GM18520 (cell line): ENCODE data around the gene CGB2.
"Not testable (repeated sequence)": the region's sequence is repeated elsewhere in the genome, so short reads cannot be mapped to it uniquely, and the experiment has no call there.

Experiments
- ATAC-seq: cut with Tn5 transposase; IDR thresholded peaks from one replicate; pipeline ENCODE4 v1.9.1; 2021; ENCODE audit not compliant: unreplicated experiment

Gene CGB2

DNA sequence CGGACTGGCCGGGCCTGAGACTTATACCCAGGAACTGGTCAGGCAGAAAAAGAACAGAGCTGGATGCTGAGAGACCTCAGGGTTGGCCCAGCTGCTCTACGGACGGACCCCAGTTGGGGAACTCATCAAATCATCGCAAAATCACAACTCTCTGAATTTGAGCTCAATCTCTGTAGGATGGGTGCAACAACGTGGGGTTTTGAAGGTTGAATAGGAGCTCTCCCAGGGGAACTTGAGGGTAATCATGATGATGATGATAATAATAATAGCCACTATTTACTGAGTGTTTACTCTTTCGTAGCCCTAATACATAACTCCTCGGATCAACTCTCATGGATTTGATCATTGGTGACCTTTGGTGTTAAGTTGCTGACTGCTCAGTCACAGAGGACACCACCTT is 1.4 kb upstream of the CGB2 start:
- ATAC-seq, result not testable (repeated sequence)

DNA sequence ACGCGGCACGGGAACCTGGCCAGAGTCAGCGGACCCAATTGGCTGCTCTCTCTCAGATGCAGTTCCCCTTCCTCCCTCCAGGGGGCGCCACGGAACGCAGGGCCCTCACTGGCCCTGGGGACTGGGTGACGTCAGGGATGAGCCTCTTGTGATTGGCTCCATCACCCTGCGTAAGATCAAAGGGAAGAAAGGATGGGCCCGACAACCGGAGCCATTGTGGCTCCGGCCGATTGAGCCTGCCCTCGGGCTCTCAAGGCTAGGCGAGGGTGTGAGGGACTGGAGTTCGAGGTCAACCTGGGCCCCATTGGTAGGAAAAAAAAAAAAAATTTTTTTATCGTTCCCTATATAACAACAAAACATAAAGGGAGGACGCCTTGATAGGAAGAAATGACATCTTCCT is 5.1 kb downstream of the CGB2 start, which contains the start of gene CGB1:
Gene CGB1, minus strand, starts transcription at position 81 of the 400 bp plus-strand sequence. CDS start 184 bp downstream, outside the sequence.
- ATAC-seq, result not testable (repeated sequence)

DNA sequence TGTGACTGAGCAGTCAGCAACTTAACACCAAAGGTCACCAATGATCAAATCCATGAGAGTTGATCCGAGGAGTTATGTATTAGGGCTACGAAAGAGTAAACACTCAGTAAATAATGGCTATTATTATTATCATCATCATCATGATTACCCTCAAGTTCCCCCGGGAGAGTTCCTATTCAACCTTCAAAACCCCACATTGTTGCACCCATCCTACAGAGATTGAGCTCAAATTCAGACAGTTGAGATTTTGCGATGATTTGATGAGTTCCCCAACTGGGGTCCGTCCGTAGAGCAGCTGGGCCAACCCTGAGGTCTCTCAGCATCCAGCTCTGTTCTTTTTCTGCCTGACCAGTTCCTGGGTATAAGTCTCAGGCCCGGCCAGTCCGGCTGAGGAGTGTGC is 6.4 kb downstream of the CGB2 start:
- ATAC-seq, result not testable (repeated sequence)

DNA sequence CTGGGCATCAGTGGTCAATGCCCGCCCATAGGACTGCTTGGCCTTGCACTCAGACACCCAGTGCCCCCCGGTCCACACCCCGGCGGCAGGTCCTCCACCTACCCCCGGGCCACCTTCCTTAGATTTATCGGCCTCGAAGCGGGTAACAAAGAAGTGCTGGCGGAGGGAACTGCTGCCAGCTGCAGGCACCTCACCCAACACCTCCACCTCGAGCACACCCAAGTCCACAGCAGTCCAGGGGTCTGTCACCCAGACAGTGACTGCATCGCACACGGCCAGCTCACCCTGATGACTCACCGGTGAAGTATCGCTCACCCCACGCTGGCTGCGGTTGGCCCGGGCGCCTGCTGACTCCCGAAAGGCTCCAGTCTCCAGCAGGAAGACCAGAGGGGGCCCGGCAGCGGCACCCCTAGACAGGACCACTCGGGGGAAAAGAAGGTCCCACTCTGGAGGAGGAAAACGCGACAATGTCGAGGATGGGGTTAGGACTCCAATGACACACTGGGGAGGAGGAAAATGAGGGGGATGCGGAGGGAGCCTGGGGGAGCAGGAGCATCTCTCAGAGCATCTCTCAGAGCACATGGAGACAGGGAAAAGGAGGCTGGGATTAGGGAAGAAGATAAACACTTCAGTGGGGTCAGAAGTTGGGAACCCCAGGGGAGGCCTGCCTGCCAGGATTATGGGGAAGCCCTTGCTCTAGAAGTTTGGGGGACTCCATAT is 7.0 kb downstream of the CGB2 start:
- ATAC-seq, result not testable (repeated sequence)

DNA sequence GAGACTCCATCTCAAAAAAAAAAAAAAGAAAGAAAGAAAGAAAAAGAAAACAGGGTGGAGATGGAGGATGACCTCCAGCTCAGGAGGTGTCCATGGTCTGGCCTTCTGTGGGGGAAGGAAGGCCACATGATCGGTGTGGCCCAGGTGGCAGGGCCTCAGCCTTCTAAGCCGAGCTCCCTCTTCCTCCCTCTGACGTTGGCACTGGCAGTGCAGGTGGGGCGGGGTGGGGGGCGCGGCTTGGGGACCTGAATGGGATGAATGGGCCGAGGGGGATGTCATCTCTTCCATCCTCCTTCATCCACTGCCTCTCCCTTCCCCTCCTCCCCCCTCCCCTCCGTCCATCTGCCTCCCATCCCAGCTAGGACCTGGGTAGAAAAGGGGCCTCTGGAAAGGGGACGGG is 8.0 kb downstream of the CGB2 start:
- ATAC-seq, result not testable (repeated sequence)

DNA sequence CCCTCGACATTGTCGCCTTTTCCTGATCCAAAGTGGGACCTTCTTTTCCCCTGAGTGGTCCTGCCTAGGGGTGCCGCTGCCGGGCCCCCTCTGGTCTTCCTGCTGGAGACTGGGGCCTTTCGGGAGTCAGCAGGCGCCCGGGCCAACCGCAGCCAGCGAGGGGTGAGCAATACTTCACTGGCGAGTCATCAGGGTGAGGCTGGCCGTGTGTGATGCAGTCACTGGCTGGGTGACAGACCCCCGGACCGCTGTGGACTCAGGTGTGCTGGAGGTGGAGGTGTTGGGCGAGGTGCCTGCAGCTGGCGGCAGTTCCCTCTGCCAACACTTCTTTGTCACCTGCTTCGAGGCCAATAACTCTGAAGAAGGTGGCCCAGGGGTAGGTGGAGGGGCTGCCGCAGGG is 10.5 kb downstream of the CGB2 start:
- no peak for ATAC-seq

DNA sequence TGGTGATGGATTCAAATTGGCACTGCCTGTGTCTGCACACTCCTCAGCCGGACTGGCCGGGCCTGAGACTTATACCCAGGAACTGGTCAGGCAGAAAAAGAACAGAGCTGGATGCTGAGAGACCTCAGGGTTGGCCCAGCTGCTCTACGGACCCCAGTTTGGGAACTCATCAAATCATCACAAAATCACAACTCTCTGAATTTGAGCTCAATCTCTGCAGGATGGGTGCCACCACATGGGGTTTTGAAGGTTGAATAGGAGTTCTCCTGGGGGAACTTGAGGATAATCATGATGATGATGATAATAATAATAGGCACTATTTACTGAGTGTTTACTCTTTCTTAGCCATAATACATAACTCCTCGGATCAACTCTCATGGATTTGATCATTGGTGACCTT is 11.0 kb downstream of the CGB2 start:
- ATAC-seq, result not testable (repeated sequence)

DNA sequence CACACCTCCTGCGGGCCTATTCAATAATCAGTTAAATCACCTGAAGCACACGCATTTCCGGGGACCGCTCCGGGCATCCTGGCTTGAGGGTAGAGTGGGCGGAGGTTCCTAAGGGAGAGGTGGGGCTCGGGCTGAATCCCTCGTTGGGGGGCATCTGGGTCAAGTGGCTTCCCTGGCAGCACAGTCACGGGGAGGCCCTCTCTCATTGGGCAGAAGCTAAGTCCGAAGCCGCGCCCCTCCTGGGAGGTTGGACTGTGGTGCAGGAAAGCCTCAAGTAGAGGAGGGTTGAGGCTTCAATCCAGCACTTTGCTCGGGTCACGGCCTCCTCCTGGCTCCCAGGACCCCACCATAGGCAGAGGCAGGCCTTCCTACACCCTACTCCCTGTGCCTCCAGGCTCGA is 11.9 kb downstream of the CGB2 start, which contains the start of gene CGB5:
Gene CGB5, plus strand, starts transcription at position 301 of the 400 bp plus-strand sequence. CDS start 362 bp downstream, outside the sequence.
- not testable (repeated sequence) for ATAC-seq

DNA sequence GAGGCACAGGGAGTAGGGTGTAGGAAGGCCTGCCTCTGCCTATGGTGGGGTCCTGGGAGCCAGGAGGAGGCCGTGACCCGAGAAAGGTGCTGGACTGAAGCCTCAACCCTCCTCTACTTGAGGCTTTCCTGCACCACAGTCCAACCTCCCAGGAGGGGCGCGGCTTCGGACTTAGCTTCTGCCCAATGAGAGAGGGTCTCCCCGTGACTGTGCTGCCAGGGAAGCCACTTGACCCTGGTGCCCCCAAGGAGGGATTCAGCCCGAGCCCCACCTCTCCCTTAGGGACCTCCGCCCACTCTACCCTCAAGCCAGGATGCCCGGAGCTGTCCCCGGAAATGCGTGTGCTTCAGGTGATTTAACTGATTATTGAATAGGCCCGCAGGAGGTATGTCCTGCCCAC is 17.3 kb downstream of the CGB2 start, which contains the start of gene CGB8:
Gene CGB8, minus strand, starts transcription at position 101 of the 400 bp plus-strand sequence. CDS start 372 bp downstream, outside the sequence.
- ATAC-seq, result not testable (repeated sequence)

DNA sequence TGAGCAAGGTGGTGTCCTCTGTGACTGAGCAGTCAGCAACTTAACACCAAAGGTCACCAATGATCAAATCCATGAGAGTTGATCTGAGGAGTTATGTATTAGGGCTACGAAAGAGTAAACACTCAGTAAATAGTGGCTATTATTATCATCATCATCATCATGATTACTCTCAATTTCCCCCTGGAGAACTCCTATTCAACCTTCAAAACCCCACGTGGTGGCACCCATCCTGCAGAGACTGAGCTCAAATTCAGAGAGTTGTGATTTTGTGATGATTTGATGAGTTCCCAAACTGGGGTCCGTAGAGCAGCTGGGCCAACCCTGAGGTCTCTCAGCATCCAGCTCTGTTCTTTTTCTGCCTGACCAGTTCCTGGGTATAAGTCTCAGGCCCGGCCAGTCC is 18.1 kb downstream of the CGB2 start:
- not testable (repeated sequence) for ATAC-seq

DNA sequence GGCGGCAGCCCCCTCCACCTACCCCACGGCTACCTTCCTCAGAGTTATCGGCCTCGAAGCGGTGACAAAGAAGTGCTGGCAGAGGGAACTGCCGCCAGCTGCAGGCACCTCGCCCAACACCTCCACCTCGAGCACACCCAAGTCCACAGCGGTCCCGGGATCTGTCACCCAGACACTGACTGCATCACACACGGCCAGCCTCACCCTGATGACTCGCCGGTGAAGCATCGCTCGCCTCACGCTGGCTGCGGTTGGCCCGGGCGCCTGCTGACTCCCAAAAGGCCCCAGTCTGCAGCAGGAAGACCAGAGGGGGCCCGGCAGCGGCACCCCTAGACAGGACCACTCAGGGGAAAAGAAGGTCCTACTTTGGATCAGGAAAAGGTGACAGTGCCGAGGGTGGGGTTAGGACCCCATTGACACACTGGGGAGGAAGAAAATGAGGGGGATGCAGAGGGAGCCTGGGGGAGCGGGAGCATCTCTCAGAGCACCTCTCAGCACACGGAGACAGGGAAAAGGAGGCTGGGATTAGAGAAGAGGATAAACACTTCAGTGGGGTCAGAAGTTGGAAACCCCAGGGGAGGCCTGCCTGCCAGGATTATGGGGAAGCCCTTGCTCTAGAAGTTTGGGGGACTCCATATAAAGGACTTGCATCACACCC is 18.8 kb downstream of the CGB2 start:
- not testable (repeated sequence) for ATAC-seq

DNA sequence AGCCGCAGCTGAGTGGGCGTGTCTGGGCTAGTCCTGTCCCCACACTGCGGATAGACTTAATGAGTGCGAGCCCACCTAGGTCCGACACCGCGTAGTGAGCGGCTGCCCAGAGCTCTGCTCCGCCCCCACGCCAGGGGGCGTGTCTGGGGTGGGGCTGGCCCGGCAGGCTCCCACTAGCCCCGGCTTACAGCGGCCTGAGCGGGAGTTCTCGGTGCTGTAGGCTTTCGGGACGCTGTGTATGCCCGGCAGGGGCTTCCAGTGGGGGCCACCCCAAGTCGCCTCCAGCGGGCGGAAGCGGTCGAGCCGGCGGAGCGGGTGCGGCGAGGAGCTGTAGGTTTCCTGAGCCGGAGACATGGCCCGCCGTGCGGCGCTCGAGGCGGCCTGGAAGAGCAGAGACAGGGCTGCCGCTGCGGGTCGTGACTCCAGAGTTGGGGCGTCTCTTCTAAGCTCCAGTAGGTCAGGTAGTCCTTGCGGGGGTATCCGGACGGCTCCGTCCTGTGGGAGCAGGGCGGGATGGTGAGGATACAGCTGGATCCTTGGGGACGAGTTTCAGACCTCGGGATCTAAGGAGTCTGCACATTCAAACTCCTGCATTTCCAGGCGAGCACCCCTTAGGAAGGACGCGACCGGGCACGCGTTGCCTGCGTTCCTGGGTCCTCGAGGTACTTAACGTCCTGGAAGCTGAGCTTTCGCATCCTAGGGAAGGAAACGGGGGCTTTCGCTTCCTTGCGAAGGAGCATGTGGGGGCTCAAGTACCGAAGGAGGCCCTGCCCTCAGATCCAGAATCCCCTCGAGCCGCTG is 24.6 kb downstream of the CGB2 start:
- ATAC-seq, result no peak

DNA sequence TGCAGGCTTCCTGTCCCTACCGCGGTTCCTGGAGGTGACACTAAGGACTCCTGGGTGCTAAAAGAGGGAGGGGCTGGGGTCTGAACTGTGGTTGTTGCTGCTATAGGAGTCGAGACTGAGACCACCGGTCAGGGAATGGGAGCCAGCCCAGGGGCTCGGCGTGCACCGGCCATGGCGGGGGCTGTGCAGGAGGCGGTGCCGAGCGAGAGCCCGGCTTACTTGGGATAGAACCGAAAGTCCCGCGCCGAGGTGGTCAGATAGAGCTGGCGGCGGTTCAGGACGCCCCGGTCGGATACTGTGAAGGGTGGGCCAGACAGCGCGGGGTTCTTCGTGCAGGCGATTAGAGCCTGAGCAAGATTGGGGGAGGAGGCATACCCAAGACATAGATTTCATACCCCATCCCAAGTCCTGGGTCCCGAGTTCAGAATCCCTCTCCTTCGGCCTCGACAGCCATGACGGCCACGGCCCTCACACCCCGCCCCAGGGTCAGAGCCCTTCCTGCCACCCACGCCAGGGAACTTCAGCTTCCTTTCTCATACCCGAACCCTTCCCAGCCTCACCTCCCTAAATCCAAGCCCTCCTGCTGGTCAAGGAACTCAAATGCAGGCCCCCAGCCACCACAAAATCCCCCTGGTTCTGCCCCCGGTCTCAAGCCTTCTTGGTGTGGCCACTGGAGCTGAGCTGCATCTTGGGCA is 25.4 kb downstream of the CGB2 start:
- ATAC-seq, result not testable (repeated sequence)

DNA sequence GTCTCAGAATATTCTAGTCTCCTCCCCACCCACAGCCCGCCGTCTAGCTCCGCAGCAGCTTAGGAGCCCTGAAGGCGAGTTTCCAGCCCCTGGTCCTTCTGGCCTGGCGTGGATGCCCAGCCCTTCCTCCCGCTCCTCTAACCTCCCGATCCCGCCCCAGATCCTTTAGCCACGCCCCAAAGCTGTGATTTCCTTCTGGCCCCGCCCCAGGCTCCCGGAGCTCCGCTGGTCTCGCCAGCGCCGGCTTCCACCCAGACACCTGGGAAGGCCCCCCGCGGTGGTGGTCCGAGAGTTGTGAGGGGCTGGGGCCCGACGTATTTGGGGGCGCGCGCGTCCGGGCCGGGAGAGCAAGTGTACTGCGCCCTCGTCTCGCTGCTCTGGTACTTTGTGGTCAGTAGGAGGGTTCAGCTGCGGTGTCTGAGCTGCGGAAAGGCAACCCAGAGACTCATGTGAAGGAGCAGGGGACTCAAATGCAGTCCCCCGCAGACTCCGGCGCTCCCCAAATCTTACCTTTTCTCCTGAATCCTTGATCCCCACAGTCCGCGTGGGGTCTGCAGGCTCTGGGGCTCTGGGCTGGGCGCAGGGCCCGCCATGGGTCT is 26.0 kb downstream of the CGB2 start, which contains the start of gene CGB7:
Gene CGB7, minus strand, starts transcription at position 114 of the 599 bp plus-strand sequence. CDS start 2,374 bp downstream, outside the sequence.
- ATAC-seq, result no peak

DNA sequence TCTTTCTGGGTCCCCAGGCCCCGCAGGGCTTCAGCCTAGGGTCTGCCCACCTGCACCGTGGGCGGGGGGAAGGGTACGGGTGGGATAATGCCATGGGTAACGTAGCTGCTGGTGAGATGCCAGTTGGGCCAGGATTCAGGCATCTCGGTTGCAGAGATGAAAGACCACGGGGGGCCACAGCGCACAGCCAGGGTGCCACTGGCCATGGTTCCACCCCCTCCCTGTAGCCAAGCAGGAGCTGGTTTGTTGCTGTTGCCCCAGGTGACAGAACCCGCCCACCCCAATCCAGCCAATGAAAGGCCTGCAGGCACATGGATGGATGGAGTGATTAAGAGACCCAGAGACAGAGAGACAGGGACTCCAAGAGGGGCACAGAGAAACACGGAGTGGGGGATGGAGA is 26.9 kb downstream of the CGB2 start:
- no peak for ATAC-seq

DNA sequence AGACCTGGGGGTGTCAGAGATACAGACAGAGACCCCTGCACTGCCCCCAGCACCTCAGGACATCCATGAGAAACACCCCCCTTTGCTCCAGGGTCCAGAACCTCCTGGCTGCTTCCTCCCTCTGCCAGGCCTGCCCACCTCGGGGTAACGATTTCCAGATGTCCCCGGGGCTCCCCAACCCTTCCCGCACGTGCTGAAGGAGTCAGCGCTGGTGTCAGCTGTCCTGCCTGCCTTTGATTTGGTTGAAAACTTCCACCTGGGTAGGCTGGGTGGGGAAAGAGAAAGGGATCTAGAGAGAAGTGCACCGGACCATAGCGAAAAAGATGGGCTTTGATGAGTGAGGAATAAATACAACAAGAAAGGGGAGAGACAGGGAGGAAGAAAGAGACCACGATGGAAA is 27.4 kb downstream of the CGB2 start:
- ATAC-seq, result no peak

DNA sequence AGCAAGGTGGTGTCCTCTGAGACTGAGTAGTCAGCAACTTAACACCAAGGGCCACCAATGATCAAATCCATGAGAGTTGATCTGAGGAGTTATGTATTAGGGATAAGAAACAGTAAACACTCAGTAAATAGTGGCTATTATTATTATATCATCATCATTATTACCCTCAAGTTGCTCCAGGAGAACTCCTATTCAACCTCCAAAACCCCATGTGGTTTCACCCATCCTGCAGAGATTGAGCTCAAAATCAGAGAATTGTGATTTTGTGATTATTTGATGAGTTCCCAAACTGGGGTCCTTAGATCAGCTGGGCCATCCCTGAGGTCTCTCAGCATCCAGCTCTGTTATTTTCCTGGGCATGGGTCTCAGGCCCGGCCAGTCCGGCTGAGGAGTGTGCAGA is 29.3 kb downstream of the CGB2 start:
- ATAC-seq, result no peak

DNA sequence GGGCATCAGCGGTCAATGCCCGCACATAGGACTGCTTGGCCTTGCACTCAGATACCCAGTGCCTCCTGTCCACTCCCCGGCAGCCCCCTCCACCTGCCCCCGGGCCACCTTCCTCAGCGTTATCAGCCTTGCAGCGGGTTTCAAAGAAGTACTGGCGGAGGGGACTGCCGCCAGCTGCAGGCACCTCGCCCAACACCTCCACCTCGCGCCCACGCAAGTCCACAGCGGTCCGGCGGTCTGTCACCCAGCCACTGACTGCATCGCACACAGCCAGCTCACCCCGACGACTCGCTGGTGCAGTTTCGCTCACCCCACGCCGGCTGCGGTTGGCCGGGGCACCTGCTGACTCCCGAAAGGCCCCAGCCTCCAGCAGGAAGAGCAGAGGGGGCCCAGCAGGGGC is 29.8 kb downstream of the CGB2 start:
- ATAC-seq, result no peak

DNA sequence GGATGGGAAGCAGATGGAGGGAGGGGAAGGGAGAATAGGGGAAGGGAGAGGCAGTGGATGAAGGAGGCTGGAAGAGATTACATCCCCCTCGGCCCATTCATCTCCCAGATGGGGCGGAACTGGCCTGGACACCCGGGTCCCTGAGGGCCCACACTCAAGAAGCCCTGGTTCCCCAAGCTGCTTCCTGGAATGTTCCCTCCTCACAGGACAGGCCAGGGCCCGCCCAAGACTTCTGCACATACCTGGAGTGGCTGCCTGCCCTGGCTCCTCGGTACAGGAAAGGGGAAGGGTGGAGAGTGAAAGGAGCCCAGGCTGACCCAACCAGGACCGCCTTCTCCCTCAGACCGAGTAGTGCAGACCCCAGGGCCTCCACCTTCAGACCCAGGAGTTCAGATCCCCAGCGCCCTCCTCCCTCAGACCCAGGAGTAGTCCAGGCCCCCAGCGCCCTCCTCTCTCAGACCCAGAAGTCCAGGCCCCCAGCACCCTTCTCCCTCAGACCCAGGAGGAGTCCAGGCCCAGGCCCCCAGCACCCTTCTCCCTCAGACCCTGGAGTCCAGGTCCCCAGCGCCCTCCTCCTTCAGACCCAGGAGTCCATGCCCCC is 32.4 kb downstream of the CGB2 start:
- no peak for ATAC-seq
